ENCODE data around the gene KLRC2. TPM values are rescaled to one million over a fixed set of nuclear protein-coding genes. Genes with fewer than 3 reads are reported as not detected.

The KLRC2 gene
- total and polyA plus RNA-seq, 2 of the 4 experiments (the other 2 are of a cell fraction): not detected

DNA sequence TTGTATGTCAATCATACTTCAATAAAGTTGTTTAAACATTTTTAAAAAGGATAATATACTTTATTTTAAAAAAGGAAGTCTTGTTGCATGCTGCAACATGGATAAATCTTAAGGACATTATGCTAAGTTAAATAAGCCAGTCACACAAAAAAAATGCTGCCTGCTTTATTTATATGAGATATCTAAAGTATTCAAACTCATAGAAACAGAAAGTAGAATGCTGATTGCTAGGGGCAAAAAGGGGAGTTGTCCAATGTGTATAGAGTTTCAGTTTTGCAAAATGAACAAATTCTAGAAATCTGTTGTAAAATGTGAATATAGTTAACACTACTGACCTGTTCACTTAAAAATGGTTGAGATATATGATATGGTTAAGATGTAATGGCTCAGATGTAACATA is 35.0 kb downstream of the KLRC2 start:
- H3K27me3 ChIP-seq (ENCODE audit: control insufficient read depth, insufficient read depth, low read length): no peaks in the 10 kb centered on the region; the same call in 1 of the 2 replicates
- peak; percentile 90 for ATAC-seq (ENCODE audit: low read depth)
- no peaks in the 10 kb centered on the region for H3K4me1 ChIP-seq (ENCODE audit: control insufficient read depth, insufficient read depth, low read length)
- H4K91ac ChIP-seq (ENCODE audit: insufficient read depth, low read depth, low read length): no peak overlapping the region
- H2BK5ac ChIP-seq (ENCODE audit: low read depth, low read length, poor library complexity, severe bottlenecking): no peak overlapping the region
- H3K18ac ChIP-seq (ENCODE audit: low read depth, low read length): no peak overlapping the region
- H2AK5ac ChIP-seq (ENCODE audit: low read depth, low read length): no peak overlapping the region
- no peak overlapping the region for H3K14ac ChIP-seq (replicated peaks; ENCODE audit: low read depth, low read length)
- H3K23ac ChIP-seq (ENCODE audit: low read depth, low read length): no peak overlapping the region
- dilution Hi-C loops (cut with HindIII; ENCODE audit: low sequenced_read_pairs, unreplicated experiment) (no loop called here), intact Hi-C loops (cut with micrococcal nuclease) (loop anchor here (10.0 kb wide), 1 partner anchor 54 kb away; the partner anchor contains the start of gene KLRC1), in situ Hi-C loops (cut with MboI; ENCODE audit: low sequenced_read_pairs) (no loop called here)
- no peak overlapping the region for H2AFZ ChIP-seq (replicated peaks; ENCODE audit: low read length, poor library complexity)
- H2BK15ac ChIP-seq (ENCODE audit: low read depth, low read length): no peak overlapping the region
- H4K20me1 ChIP-seq (ENCODE audit: insufficient read depth, low read length): no peaks in the 10 kb centered on the region
- no peak overlapping the region for H3K56ac ChIP-seq (ENCODE audit: extremely low read depth, insufficient read depth, low read length)
- TF ChIP-seq FOS (IDR thresholded peaks at IDR 0.05; ENCODE audit: low read depth, low read length) (no peak), RFX5 (IDR thresholded peaks at IDR 0.05; ENCODE audit: low read depth, low read length) (no peak), RCOR1 (IDR thresholded peaks at IDR 0.05; ENCODE audit: insufficient replicate concordance, low read length) (no peak), NFE2L2 (IDR thresholded peaks at IDR 0.05; ENCODE audit: low read depth, low read length) (no peak), MXI1 (IDR thresholded peaks at IDR 0.05; ENCODE audit: borderline replicate concordance, low read depth, low read length) (no peak), CEBPB (IDR thresholded peaks at IDR 0.05; ENCODE audit: low read depth, low read length) (no peak), CHD1 (IDR thresholded peaks at IDR 0.05; ENCODE audit: low read depth, low read length) (no peak)
- H2BK20ac ChIP-seq (ENCODE audit: low read depth, low read length): no peak overlapping the region
- H3K9me1 ChIP-seq (ENCODE audit: insufficient read depth, low read length): no peaks in the 10 kb centered on the region
- no peak overlapping the region for H2BK120ac ChIP-seq (ENCODE audit: low read depth, low read length)
- no peak overlapping the region for H3K9ac ChIP-seq (ENCODE audit: low read depth, low read length)
- no peak overlapping the region for H3K27ac ChIP-seq (ENCODE audit: insufficient read depth, low read length)
- H3K4me2 ChIP-seq (ENCODE audit: low read depth, low read length): peak overlapping the region; percentile 80
- H2AK9ac ChIP-seq (replicated peaks; ENCODE audit: low read depth, low read length, poor library complexity): no peak overlapping the region
- no peak overlapping the region for H4K8ac ChIP-seq (ENCODE audit: low read depth in 2 of 2, low read length in 2 of 2)
- H3K4ac ChIP-seq (ENCODE audit: low read depth, low read length): no peak overlapping the region
- ChIA-PET POLR2A (ENCODE audit: unreplicated experiment) (no interaction called here), CTCF (no interaction called here)
- no peak overlapping the region for H4K5ac ChIP-seq (ENCODE audit: low read depth, low read length)
- H3K79me1 ChIP-seq (ENCODE audit: low read depth in 1 of 2, low read length in 2 of 2): no peaks in the 10 kb centered on the region
- no peak overlapping the region for H3K4me3 ChIP-seq (ENCODE audit: insufficient read depth, low read depth, low read length)
- no peaks in the 10 kb centered on the region for H3K36me3 ChIP-seq (ENCODE audit: control insufficient read depth, insufficient read depth, low read length)
- H3K9me3 ChIP-seq (ENCODE audit: control insufficient read depth, insufficient read depth, low read length): peaks cover 3% of the 10 kb centered on the region; the same call in 1 of the 2 replicates
- DNase-seq: peak; percentile 1
- no TSS peak for BruUV-seq (replicated peaks)

Measured in IMR-90 (cell line).